ENCODE data around the gene OR2H2. TPM values are rescaled to one million over a fixed set of nuclear protein-coding genes. Genes with fewer than 3 reads are reported as not detected.

Gene OR2H2
- total RNA-seq, 4 donors from 2014 or later, result not detected

- H3K4me3 ChIP-seq, result no peak overlapping the region
- H3K36me3 ChIP-seq, result no peaks in the 10 kb centered on the region
- in situ Hi-C loops (cut with MboI; ENCODE audit: low pct_ligation_motif_present in 1 of 4, low pct_unique_long_range_greater_than_20kb in 1 of 4, low sequenced_read_pairs in 3 of 4), result loop anchor here in 3 of 4 donors (25.0 kb wide), 1 partner anchor 910 kb away; no protein-coding TSS in a partner anchor
- peaks cover 0 to 4% (median 0%) of the 10 kb centered on the region in 4 donors for H3K4me1 ChIP-seq
- peaks cover 11% of the 10 kb centered on the region for H3K27me3 ChIP-seq
- TF ChIP-seq POLR2AphosphoS5 (IDR thresholded peaks at IDR 0.05), result no peak
- TF ChIP-seq EP300 (IDR thresholded peaks at IDR 0.05; ENCODE audit: low read depth), result no peak
- TF ChIP-seq POLR2A (IDR thresholded peaks at IDR 0.05), result no peak
- TF ChIP-seq CTCF (IDR thresholded peaks at IDR 0.05), result no peak
- H3K9me3 ChIP-seq, result no peaks in the 10 kb centered on the region
- intact Hi-C loops (cut with DNase I; ENCODE audit: low total_unique reads), result no loop called here
- H3K27ac ChIP-seq, result no peak overlapping the region
- no peak for DNase-seq
- 69 to 70% methylated on average over 2 of the region's 2 CpGs for WGBS, 2 donors (ENCODE audit: low coverage in 1 of 2)
Measured at GRCh38 chr6:29597184-29597583, 12.3 kb downstream of the OR2H2 start.

- Histone ChIP-seq H3K9me3 (no peaks in the 10 kb centered on the region), H3K4me1 (peaks cover 0 to 4% (median 0%) of the 10 kb centered on the region in 4 donors), H3K36me3 (no peaks in the 10 kb centered on the region), H3K27me3 (peaks cover 5% of the 10 kb centered on the region), H3K4me3 (no peak overlapping the region), H3K27ac (no peak overlapping the region)
- TF ChIP-seq CTCF (IDR thresholded peaks at IDR 0.05), result no peak
- TF ChIP-seq POLR2AphosphoS5 (IDR thresholded peaks at IDR 0.05), result no peak
- TF ChIP-seq EP300 (IDR thresholded peaks at IDR 0.05; ENCODE audit: low read depth), result no peak
- no peak for TF ChIP-seq POLR2A (IDR thresholded peaks at IDR 0.05)
- no peak for DNase-seq
- 38 to 53% methylated on average over 2 of the region's 2 CpGs for WGBS, 2 donors (ENCODE audit: low coverage in 1 of 2)
- intact Hi-C loops (cut with DNase I; ENCODE audit: low total_unique reads) (no loop called here), in situ Hi-C loops (cut with MboI; ENCODE audit: low pct_ligation_motif_present in 1 of 4, low pct_unique_long_range_greater_than_20kb in 1 of 4, low sequenced_read_pairs in 3 of 4) (loop anchor here in 3 of 4 donors (25.0 kb wide), 1 partner anchor 911 kb away; no protein-coding TSS in a partner anchor)
Measured at GRCh38 chr6:29598172-29598747, 13.3 kb downstream of the OR2H2 start.

GRCh38 chr6:29602564-29603361 lies 17.8 kb downstream of the OR2H2 start:
- intact Hi-C loops (cut with DNase I; ENCODE audit: low total_unique reads), result no loop called here
- DNase-seq, result no peak
- Histone ChIP-seq H3K4me1 (no peaks in the 10 kb centered on the region), H3K4me3 (no peak overlapping the region), H3K27ac (no peak overlapping the region), H3K27me3 (no peaks in the 10 kb centered on the region), H3K36me3 (no peaks in the 10 kb centered on the region), H3K9me3 (no peaks in the 10 kb centered on the region)
- TF ChIP-seq POLR2A (IDR thresholded peaks at IDR 0.05) (no peak), EP300 (IDR thresholded peaks at IDR 0.05; ENCODE audit: low read depth) (no peak), CTCF (IDR thresholded peaks at IDR 0.05) (no peak), POLR2AphosphoS5 (IDR thresholded peaks at IDR 0.05) (no peak)
- 83 to 92% methylated on average over 9 to 12 of the region's 12 CpGs for WGBS, 2 donors (ENCODE audit: low coverage in 1 of 2)
- in situ Hi-C loops (cut with MboI; ENCODE audit: low pct_ligation_motif_present in 1 of 4, low pct_unique_long_range_greater_than_20kb in 1 of 4, low sequenced_read_pairs in 3 of 4), result no loop called here

- no peaks in the 10 kb centered on the region for H3K9me3 ChIP-seq
- intact Hi-C loops (cut with DNase I; ENCODE audit: low total_unique reads) (no loop called here), in situ Hi-C loops (cut with MboI; ENCODE audit: low pct_ligation_motif_present in 1 of 4, low pct_unique_long_range_greater_than_20kb in 1 of 4, low sequenced_read_pairs in 3 of 4) (no loop called here)
- H3K36me3 ChIP-seq, result no peaks in the 10 kb centered on the region
- DNase-seq, result no peak
- no peak overlapping the region for H3K4me3 ChIP-seq
- no peak overlapping the region for H3K27ac ChIP-seq
- WGBS, 2 donors (ENCODE audit: low coverage in 1 of 2), result 88% methylated on average over 11 of the region's 11 CpGs; no CpG with 5 or more reads in 1 of the 2 donors
- no peak for TF ChIP-seq POLR2AphosphoS5 (IDR thresholded peaks at IDR 0.05)
- no peak for TF ChIP-seq EP300 (IDR thresholded peaks at IDR 0.05; ENCODE audit: low read depth)
- TF ChIP-seq POLR2A (IDR thresholded peaks at IDR 0.05), result no peak
- TF ChIP-seq CTCF (IDR thresholded peaks at IDR 0.05), result no peak
- no peaks in the 10 kb centered on the region for H3K27me3 ChIP-seq
- no peaks in the 10 kb centered on the region for H3K4me1 ChIP-seq
Measured at GRCh38 chr6:29603456-29603855, 18.5 kb downstream of the OR2H2 start.
